Right hindlimb (tissue), 1 donor: ENCODE data around the gene C16orf46.

Experiments used
- DNase-seq: peaks from one replicate; pipeline ENCODE4 v3.0.0-alpha.2; 2018

C16orf46 gene

DNA sequence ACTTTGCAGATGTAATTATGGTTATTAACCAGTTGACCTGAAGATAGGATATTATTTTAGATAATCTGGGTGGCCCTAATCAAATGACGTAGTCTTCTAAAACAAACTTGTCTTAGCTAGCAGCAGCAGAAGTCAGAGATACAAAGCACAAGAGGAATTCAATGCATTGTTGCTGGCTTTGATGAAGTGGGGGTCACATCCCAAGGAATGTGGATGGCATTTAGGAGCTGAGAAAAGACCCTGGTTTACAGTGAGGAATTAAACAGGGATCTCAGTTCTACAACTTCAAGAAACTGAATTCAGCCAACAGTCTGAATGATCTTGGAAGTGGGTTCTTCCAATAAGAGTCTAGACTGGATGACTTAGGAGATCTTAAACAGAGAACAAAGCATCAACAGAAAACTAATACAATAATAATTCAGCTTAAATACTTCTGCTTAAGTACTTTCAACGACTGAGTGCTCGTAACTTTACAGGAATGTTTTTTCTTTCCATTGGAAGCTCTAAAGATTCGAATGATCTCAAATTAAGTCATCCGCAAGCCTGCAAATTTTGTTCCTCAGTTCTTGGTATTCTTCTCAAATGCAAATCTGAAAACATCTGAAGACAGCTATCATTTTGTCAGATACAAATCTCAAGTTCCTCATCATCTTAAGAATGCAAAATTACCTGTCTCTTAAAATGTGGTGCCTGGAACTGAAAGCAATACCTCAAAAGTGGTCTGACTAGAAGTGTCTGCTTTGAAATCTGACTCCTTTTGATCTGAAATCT lies 3.3 kb downstream of the C16orf46 start:
- no peak for DNase-seq

DNA sequence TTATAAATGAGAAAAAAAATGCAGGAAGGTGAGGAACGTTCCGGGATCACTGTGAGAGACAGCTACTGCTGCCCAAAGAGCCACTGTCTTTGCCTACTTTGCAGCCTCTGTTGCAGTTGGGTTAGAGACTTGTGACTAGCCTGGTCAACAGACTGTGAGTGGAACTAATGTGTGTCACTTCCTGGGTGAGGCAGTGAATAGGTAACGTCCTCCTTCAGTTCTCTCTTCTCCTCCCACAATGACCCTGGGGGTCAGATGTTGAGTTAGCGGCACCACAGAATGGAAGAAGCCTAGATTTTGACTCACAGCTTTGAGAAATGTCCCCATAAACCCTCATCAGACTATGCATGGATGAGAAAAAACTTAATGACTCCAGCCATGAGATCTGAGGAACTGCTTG lies 5.2 kb downstream of the C16orf46 start:
- no peak for DNase-seq

DNA sequence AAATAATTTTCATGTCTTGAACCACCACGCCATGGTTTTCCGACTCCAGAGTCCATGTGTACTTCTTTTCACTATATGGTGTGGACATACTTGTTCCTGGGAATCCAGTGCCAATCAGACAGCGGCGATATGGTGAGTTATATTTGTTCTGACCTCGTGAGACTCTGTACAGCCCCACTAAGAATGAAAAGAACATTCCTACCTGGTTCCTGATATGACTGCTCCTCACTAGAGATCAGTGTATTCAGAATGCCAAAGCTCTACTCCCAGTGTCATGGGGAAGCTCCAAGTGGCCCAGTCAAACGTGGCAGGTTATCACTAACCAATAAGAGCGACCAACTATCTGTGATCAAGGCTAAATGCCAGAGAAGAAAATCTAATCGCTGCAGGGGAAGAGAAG lies 6.1 kb downstream of the C16orf46 start:
- no peak for DNase-seq

DNA sequence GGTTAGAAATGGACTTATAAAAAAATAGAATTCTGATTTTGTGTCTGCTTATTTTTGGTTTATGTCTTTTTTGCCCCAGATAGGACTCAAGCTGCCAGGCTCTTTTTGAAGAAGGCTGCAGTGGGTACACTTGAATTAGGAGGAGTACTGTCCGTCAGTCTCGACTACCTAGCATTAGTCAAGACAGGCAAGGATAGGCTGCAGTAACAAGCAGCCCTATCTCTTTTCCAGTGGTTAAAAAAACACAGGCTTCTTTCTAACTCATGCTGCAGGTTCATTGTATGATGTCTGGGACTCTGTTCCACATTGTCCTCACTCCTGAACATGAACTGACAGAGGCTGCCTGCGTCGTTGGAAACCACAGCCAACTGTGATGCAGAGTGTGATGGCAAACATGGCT lies 8.0 kb downstream of the C16orf46 start:
- DNase-seq: no peak

DNA sequence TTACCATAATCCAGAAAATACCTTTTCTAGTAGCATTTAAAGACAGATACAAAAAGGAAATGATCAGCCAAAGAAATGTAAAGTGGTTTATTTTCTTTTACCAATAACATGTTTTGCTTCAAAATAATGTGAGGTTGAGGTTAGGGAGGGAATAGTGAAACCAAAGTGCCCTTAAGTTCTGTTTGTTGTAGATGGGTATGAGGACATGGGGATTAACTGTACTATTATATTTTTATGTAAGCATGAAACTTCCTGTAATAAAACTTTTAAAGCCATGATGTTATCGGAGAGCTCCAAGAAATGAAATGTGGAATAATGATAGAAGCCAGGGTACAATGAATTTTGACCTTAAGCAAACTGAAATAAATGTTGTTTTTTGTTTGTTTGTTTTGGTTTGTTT lies 9.9 kb downstream of the C16orf46 start:
- DNase-seq: no peak

DNA sequence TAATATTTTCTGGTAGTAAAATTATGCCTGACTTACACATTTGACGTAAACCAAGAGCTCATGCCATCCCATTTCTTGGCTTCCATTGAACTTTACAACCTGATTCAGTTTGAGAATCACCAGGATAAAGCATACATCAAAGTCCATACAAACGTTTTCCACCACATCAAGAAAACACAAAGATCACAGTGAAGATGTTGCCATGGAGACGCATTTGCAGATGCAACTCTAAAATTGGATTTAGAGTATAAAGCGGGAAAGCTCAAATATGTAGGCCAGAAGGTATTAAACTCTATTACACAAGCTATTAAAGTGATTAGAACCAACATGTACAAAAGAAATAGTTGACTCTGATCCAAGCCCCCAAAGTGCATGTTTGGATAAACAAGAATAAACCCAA lies 10.4 kb downstream of the C16orf46 start:
- no peak for DNase-seq

DNA sequence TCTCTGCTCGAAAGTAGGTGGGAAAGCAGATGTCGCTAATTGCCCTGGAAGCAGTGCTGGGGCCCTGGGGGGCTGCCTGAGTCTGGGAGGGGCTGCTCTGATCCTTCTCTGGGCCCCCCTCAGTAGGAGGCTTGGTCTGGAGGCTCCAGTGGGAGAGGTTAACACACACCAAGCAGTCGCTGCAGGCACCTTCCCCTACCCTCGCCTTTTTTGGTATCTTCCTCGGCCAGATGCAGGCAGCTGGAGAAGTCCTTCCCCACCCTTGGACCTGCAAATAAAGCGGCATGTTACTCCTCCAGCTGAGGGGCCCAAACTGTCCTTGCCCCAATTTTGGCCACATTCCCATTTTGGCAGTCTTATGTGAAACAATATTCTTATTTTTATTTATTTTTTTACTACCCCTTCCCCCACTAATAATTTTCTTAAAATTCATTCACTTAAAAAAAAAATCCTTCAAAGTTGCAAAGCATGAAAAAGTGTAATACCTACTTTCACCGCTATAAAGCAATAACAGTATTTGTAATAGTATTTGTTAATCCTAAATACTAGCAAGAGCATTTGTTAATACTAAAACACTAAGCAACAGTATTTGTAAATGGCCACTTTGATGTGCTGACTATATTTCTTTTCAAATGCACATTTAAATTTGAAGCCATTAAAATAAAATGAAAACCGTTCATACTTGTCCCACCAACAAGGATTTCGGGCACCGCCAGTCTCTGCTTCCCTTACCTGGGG lies 15.0 kb downstream of the C16orf46 start:
- DNase-seq: no peak

DNA sequence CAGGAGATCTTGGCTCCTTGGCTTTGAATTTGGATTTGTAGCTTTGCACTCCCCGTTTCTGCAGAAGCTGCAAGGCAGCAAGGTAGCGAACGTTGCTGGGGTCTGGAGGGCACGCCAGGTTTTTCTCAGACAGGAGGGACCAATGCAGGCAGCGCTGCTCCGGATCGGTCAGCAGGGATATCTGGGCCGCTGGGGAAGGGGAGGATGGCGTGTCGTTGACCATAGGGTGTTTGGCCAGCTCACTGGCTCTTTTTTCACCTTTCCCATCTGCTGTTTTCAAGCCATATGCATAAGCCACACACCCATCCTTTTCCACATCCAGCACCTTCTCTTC lies 15.8 kb downstream of the C16orf46 start:
- DNase-seq: no peak

DNA sequence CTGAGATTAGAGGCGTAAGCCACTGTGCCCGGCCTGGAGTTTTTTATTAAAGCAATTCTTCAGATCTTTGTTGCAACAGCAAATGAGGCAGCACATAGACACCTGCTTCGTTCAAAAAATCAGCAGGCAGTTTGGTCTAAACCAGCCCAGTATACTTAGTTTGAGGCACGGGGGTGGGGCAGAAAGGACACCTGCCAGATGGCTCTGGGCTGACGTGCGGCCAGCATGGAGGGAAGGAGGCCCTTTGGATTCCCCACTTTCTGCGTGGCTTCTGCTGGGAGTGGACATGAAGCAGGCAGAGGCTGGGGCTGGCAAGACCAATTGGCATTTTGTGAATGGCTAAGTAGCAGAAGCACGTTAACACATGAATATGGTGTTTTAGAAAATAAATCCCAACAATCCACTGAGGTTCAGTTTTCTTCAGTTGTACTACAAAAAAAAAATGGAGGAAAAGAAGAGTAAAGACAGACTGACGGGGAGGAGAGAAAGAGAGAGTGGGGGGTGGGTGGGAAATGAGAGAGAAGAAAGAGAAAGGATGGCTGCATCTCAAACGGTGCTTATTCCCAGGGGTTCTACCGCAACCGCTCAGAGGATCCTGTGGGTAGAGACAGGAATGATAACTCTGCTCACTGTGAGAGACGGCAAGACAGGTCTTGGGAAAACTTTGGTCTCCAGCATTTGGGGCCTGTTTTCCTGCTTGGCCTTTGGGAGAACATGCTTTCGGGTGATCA lies 16.3 kb downstream of the C16orf46 start:
- DNase-seq: no peak

DNA sequence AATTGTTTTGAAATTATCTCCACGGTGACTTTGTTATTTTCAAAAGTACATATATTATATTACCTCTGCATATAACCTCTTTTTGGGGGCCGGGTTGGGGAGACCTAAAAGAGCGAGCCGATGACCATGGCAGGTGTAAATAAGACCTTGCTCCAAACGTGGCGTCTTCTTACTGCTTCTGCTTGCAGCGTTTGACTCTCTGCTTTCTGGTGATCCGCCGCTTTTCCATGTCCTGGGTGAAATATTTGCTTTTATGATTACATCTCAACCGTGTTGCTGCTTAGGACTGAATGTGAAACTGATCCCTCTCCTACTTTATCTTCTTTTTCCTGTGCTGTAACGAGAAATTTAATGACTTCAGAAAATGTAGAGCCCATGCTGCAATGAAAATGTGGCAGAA lies 23.3 kb downstream of the C16orf46 start:
- no peak for DNase-seq

DNA sequence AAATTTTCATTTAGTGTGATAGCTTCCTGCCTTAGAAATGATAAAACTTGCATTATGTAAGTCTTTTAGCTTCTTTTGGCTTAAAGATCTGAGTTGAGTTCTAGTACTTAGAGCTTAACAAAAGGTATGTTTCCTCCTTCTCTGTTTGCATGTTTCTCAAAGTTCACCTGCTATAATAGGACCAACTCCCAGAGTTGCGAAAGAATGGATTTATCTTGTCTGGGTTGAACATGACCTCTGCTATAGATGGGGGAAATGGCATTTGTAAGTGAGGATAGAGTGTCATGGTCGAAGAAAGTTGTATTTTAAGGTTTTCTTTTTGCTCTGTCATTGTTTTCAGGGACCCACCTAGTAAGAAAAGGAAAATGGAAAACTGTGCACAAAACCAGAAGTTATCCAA lies 34.2 kb downstream of the C16orf46 start:
- DNase-seq: no peak

DNA sequence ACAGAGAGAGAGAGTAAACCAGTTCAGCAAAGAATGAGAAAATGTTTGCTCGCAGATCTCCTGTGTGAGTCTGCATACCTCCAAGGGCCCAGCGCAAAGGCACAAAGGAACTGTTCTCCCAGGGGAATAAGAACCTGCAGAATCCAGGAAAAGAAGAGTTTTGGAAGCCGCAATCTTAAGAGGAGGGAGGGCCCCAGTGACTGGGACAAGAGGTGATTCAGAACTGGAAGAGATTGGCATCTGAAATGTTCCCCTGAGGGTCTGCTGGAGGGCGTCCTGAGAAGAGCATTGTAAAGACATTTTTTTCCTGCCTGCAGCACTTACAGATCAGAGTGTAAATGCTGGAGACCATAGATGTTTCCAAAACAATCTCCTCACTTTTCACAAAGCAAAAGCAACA lies 35.3 kb downstream of the C16orf46 start:
- DNase-seq: no peak

DNA sequence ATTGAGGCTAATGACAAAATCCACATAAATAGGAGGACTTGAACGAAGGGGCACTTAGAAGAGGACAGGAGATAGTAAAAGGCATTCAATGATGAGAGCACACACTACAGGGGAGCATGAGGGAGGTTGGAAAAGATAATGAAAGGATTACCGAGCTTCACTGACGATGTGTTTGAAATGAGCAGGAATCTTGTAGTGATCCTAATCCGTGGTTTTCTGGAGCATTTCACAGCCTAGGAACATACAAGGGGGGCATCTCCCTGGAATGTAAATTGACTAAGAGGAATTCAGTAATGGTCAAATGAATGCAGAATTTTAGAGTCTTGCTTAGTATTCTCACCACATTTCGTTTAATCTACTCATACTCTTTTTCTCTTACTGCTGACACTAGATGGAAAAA lies 36.2 kb downstream of the C16orf46 start:
- DNase-seq: no peak

DNA sequence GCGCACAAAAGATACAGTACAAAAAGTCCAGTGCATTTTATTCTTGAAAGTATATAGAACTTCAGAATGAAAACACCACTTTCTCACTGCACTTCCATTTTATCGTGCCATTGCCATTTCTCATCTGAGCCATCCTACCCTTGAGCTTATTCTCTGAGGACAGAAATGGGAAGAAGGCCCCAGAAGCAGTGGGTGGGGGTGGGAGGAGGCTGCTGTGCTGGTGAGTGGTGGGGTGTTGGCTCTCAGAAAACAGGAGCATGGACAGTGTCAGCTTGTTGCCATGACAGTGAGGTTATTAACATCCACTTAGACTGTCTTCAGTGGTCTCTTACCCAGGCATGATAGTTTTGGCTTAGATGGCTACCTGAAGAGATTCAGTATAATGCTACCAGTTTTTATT lies 36.9 kb downstream of the C16orf46 start:
- DNase-seq: no peak

DNA sequence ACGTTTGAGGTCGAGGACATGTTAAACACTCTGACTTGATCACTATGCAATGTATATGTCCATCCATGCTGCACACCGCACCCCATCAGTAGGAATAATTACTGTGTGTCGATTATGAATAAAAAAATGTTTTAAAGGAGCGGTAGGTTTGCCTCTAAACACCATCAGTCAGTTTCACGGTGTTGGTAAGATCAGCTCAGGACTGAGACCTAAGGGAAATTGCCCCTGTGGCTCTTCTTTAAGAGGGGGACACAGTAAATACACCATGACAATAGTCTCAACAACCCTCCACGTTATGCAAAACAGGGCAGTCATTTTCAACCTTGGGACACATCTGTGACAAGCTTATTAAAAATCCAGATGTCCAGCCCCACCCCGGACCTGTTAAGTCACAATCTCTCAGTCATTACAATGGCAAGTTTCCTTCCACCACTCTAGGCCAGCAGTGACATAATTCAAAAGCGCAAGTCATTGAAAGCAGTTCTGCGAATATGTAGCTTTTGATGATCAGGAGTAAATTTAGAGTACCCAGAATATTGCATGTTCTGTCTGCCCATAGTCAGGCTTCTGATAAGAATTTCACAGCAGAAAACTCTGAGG lies 40.2 kb downstream of the C16orf46 start:
- DNase-seq: peak; percentile 24

DNA sequence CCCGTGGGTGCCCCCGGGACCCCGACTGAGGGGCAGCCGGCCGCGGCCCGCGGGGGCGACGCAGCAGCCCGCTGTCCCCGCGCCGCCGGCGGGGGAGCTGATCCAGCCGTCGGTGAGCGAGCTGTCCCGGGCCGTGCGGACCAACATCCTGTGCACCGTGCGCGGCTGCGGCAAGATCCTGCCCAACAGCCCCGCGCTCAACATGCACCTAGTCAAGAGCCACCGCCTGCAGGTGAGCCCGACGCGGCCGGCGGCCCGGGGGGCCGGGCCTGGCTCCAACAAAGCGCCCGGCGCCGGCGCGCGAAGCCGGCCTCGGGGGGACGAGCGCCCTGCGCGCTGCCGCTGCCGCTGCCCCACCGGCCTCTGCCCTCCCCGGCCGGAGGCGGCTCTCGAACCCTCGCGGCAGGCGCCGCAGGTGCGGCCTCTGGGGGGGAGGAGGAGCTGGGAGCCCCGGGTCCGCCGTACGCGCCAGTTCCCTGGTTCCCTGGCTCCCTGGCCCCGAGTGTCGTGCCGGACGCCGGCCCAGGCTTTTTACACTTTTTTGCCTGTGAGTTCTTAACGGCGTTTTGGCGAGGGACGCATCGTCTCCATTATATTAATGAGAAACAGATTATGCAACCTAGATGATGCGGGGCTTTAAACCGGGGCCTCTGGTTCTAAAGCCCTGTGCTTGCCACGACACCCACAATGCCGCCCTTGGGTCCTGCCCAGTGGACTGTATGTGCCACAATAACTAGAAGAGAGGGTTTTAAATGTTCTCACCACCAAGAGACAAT lies 40.9 kb downstream of the C16orf46 start:
- peak; percentile 41 for DNase-seq

DNA sequence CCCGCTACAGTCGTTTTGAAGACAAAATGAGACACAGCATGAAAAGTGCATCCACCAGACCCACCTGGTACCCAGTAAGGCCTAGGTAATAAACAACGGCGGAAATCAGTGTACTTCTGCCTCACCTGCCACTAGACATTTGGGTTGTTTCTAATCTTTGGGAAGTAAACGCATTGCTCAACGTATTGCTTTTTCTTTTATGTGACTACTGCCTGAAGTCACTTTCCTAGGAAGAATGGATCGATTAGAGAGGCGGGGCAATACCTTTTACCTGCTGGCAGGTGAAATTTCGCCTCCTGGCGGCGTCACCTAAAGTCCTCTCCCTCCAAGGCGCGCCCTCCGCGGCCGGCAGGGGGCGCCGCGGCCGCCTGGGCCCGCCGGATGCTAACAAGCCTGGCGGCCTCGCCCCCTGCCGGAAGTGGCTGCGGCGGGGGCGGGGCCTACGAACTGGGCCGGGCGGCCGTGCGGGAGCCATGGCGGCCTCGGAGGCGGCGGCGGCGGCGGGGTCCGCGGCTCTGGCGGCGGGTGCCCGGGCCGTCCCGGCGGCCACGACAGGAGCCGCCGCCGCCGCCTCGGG lies 41.6 kb downstream of the C16orf46 start, which contains the start of gene ATMIN:
TSS of gene ATMIN (plus strand) at position 445 of the 577 bp plus-strand sequence. CDS start at position 474, 29 bp downstream.
- DNase-seq: peak; percentile 88

DNA sequence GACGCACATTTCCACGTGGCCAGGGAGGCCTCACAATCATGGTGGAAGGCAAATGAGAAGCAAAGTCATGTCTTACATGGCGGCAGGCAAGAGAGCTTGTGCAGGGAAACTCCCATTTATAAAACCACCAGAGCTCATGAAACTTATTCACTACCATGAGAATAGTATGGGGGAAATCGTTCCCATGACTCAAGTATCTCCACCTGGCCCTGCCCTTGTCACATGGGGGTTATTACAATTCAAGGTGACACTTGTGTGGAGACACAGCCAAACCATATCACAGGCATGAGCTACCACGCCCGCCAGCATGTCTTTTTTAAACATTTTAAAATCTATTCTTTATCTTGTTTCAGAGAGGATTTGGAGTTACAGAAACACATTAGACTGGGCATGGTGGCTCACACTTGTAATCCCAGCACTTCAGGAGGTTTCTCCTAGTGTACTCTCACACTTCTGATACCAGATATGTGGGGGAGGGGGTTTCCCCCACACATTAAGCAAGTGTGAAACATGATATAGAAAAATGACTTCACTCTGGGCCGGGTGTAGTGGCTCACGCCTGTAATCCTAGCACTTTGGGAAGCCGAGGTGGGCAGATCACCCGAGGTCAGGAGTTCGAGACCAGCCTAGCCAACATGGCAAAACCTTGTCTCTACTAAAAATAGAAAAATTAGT lies 47.0 kb downstream of the C16orf46 start:
- no peak for DNase-seq

DNA sequence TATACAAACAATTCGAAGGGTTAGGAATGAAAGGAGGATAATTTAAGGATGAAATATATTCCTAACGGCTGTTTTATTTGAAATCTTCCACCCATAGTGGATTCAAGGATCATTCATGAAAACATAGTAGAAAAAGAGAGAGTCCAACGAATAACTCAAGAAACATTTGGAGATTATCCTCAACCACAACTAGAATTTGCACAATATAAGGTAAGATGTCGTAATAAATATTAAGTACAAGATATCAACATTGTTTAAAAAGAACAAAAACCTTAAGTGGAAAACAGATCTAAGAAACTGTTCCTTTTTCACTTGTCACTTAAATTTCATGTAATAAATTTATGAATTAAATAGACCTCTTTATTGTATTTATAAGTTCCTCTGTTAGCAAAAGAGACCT lies 50.6 kb downstream of the C16orf46 start:
- no peak for DNase-seq

DNA sequence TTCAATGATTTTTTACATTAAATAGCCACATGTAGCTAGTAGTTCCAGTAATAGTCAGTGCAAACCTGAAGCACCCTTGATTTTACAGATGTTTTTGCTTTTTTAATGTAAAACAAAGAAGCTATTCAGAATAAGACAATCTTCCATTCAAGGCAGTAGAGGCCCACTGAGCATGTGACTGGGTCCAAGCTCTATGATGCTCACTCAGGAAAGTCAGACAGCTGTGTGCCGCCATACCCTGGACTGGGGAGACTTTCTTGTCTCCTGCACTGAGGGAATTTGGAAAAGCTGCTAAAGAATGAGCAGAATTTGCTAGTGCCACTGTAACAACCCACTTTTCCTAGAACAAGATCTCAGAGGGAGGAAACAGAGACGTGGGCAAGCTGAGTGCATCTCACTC lies 58.5 kb downstream of the C16orf46 start:
- DNase-seq: no peak

DNA sequence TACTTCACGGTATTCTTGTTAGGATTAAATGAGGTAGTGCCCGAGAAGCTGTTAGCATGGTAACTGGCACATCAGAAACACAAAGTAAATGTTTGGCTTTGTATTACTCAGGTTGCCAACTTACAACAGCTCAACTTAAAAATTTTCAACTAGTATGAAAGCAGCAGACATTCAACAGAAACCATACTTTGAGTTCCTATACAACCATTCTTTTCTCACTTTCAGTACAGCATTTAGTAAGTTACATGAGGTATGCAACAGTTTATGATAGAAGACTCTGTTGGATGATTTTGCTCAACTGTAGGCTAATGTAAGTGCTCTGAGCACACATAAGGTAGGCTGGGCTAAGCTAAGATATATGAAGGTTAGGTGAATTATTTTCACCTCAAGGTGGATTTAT lies 62.4 kb downstream of the C16orf46 start:
- no peak for DNase-seq

DNA sequence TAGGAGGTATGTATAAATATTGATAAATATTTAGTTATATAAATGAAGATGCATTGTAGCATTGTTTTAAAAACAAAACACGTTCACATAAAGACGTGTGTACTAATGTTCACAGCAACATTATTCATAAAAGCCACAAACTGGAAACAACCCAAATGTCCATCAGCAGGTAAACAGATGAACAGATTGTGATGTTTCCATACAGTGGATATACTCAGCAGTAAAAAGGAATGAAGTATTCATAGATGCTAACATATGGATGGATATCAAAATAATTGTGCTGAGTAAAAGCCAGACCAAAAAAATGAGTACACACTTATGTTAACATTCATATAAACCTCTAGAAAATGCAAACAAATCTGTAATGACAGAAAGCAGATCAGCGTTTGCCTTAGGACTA lies 64.1 kb downstream of the C16orf46 start:
- DNase-seq: no peak
